Adrenal gland (tissue), 12 donors: Measurements from ENCODE around the gene FBXL19. TPM values are rescaled to one million over a fixed set of nuclear protein-coding genes. Genes with fewer than 3 reads are reported as not detected.

Experiments
- DNase-seq, 7 donors: peaks; one replicate each; pipeline ENCODE4 v3.0.0-alpha.2; 2019 to 2020
- H3K27ac ChIP-seq, 5 donors: fragments of 200-600 bp; sonication (generic) in 4 of 5; 1 replicate in 3 of 5; 2 replicates in 2 of 5; pipeline versions ENCODE4 v1.5.1 to v1.8.0; 2016 to 2020; ENCODE audit warnings: mild to moderate bottlenecking in 1 of 5
- H3K27me3 ChIP-seq: fragments of 200-600 bp; 2 replicates; pipeline ENCODE4 v1.8.0; 2021
- H3K36me3 ChIP-seq, 2 donors: fragments of 200-600 bp; replicated peaks in 1 of 2; 1 replicate in 1 of 2; 2 replicates in 1 of 2; pipeline versions ENCODE4 v1.5.1 to v1.8.0; 2018 to 2022
- H3K4me1 ChIP-seq, 2 donors: fragments of 200-600 bp; replicated peaks in 1 of 2; 1 replicate in 1 of 2; 2 replicates in 1 of 2; pipeline versions ENCODE4 v1.5.1 to v1.8.0; 2018 to 2021
- H3K4me3 ChIP-seq, 4 donors: fragments of 200-600 bp; sonication (generic) in 3 of 4; one replicate each; pipeline ENCODE4 v1.5.1; 2016 to 2018
- H3K9me3 ChIP-seq, 3 donors: fragments of 200-600 bp; sonication (generic) in 1 of 3; replicated peaks in 1 of 3; 1 replicate in 2 of 3; 2 replicates in 1 of 3; pipeline versions ENCODE4 v1.5.1 to v1.8.0; 2016 to 2021
- CTCF ChIP-seq, 6 experiments: fragments of 450-650 bp in 4 of 6; fragments of 200-600 bp in 2 of 6; sonication (generic) in 1 of 6; IDR thresholded peaks; 1 replicate in 5 of 6; 2 replicates in 1 of 6; pipeline versions ENCODE4 v1.5.1 to v1.8.0; 2016 to 2021; ENCODE audit warnings: antibody characterized with exemption in 6 of 6, mild to moderate bottlenecking in 2 of 6, moderate library complexity in 1 of 6
- POLR2A ChIP-seq, 2 donors: fragments of 450-650 bp; IDR thresholded peaks; one replicate each; pipeline ENCODE4 v1.6.1; 2017; ENCODE audit warnings: antibody characterized with exemption in 2 of 2, mild to moderate bottlenecking in 2 of 2, moderate library complexity in 1 of 2
- WGBS, 4 donors: extraction: QIAGEN DNeasy Blood & Tissue Kit in 2 of 4; methylation state at CpG; one replicate each; pipeline versions ENCODE4 v1.1.5 to v1.1.7; 2013 to 2017; 5-methylcytosine and 5-hydroxymethylcytosine counted together
- intact Hi-C, 2 donors: fragments of 100-400 bp; cut with DNase I; formaldehyde crosslinking; loops; one replicate each; pipeline versions ENCODE4 v1.14.1 to v1.15.0; 2022 to 2023
- polyA plus RNA-seq, 3 donors: library from polyadenylated mRNA; stranded (reverse); fragments of 200-250 nt in 2 of 3; fragments of 350-450 nt in 1 of 3; fragmentation: Illumina TruSeq in 1 of 3; extraction: RNeasy Lipid Tissue Mini Kit (QIAGEN cat#74804) in 1 of 3; gene quantifications; one replicate each; pipeline ENCODE4 v1.2.3, GENCODE V29; 2013 to 2014
- total RNA-seq, 9 donors: library from RNA; depleted of rRNA in 4 of 9; stranded (reverse); fragments of >200 nt in 4 of 9; fragments of 120-200 nt in 1 of 9; fragmentation: NEBNext Ultra II Directional in 1 of 9; extraction: Animal tissue kit (Norgen Biotek cat#: 25700) in 1 of 9; gene quantifications; one replicate each; pipeline versions ENCODE4 v1.1.0 to v1.2.4, GENCODE V29; 2013 to 2023
- donor health status: healthy with polysubstance abuse.
- donor health status: Bipolar disorder and iron deficiency.
- donor health status: DM: yes; HTN: yes; CAD: no.
- donor health status: DM: no; HTN: no; CAD: no.
- donor health status: DM: no; HTN: no; CAD: no.
- donor health status: DM: yes; HTN: yes; CAD: no.

The FBXL19 gene
- total and polyA plus RNA-seq, 12 donors = 1.6 to 74.1 (median 12.5) TPM

GRCh38 chr16:30965436-30965835 lies 42.1 kb downstream of the FBXL19 start:
- intact Hi-C loops = no loop called here
- no peak overlapping the region for H3K4me3 ChIP-seq
- no peak for DNase-seq
- 81 to 87% (median 86%) methylated on average over 9 to 15 of the region's 15 CpGs for WGBS, 4 donors
- TF ChIP-seq CTCF (IDR thresholded peaks at IDR 0.05) (no peak), POLR2A (IDR thresholded peaks at IDR 0.05) (no peak)
- H3K27ac ChIP-seq = no peak overlapping the region
- H3K9me3 ChIP-seq = no peaks in the 10 kb centered on the region
- no peaks in the 10 kb centered on the region for H3K4me1 ChIP-seq
- no peaks in the 10 kb centered on the region for H3K27me3 ChIP-seq
- H3K36me3 ChIP-seq = peaks cover 0 to 100% of the 10 kb centered on the region in 2 donors

DNA sequence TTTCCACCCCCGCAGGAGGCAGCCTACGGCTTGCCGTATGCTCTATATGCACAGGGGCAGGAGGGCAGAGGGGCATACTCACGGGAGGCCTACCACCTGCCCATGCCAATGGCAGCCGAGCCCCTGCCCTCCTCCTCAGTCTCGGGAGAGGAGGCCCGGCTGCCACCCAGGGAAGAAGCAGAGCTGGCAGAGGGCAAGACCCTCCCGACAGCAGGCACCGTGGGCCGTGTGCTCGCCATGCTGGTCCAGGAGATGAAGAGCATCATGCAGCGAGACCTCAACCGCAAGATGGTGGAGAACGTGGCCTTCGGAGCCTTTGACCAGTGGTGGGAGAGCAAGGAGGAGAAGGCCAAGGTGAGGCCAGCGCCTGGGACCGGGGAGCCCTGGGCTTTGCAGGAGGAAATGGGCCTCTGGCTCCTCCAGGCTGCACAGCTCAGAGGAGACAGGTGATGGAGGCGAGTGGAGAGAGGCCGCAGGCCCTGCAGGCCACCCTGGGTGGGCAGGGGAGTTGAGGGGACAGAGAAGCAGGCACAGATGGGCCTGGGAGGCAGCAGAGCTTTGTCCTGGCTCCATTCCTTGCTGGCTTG lies 42.8 kb downstream of the FBXL19 start:
- intact Hi-C loops = no loop called here
- no peak for DNase-seq
- H3K4me3 ChIP-seq = no peak overlapping the region
- peaks cover 0 to 100% of the 10 kb centered on the region in 2 donors for H3K36me3 ChIP-seq
- H3K4me1 ChIP-seq = no peaks in the 10 kb centered on the region
- WGBS, 4 donors = 90 to 92% (median 91%) methylated on average over 17 to 19 of the region's 19 CpGs
- no peak overlapping the region for H3K27ac ChIP-seq
- no peak for TF ChIP-seq CTCF (IDR thresholded peaks at IDR 0.05)
- TF ChIP-seq POLR2A (IDR thresholded peaks at IDR 0.05) = no peak
- no peaks in the 10 kb centered on the region for H3K9me3 ChIP-seq
- H3K27me3 ChIP-seq = no peaks in the 10 kb centered on the region

GRCh38 chr16:30967795-30968194 lies 44.4 kb downstream of the FBXL19 start:
- Histone ChIP-seq H3K4me3 (no peak overlapping the region), H3K27ac (no peak overlapping the region), H3K27me3 (no peaks in the 10 kb centered on the region), H3K36me3 (peaks cover 0 to 100% of the 10 kb centered on the region in 2 donors), H3K4me1 (no peaks in the 10 kb centered on the region), H3K9me3 (no peaks in the 10 kb centered on the region)
- 72 to 94% (median 79%) methylated on average over 4 of the region's 4 CpGs for WGBS, 4 donors
- intact Hi-C loops = no loop called here
- TF ChIP-seq POLR2A (IDR thresholded peaks at IDR 0.05) (no peak), CTCF (IDR thresholded peaks at IDR 0.05) (no peak)
- DNase-seq = no peak

- no peak for TF ChIP-seq POLR2A (IDR thresholded peaks at IDR 0.05)
- no peak for TF ChIP-seq CTCF (IDR thresholded peaks at IDR 0.05)
- H3K36me3 ChIP-seq = peaks cover 0 to 98% of the 10 kb centered on the region in 2 donors
- H3K27ac ChIP-seq = no peak overlapping the region
- no peak overlapping the region for H3K4me3 ChIP-seq
- no peaks in the 10 kb centered on the region for H3K27me3 ChIP-seq
- no peaks in the 10 kb centered on the region for H3K9me3 ChIP-seq
- intact Hi-C loops = no loop called here
- no peaks in the 10 kb centered on the region for H3K4me1 ChIP-seq
- WGBS, 4 donors = 92 to 96% (median 94%) methylated on average over 19 of the region's 19 CpGs
- DNase-seq = no peak
These were observed 46.0 kb downstream of the FBXL19 start for GRCh38 chr16:30969246-30969842.
